ENCODE data around the gene ITIH2.
"Not testable (repeated sequence)": the region's sequence is repeated elsewhere in the genome, so short reads cannot be mapped to it uniquely, and the experiment has no call there.

ITIH2 gene

GRCh38 chr10:7679256-7679655, 23.9 kb upstream of the ITIH2 start:
- no peak for DNase-seq (ENCODE audit: low read depth in 1 of 2, low spot score in 1 of 2)

DNA sequence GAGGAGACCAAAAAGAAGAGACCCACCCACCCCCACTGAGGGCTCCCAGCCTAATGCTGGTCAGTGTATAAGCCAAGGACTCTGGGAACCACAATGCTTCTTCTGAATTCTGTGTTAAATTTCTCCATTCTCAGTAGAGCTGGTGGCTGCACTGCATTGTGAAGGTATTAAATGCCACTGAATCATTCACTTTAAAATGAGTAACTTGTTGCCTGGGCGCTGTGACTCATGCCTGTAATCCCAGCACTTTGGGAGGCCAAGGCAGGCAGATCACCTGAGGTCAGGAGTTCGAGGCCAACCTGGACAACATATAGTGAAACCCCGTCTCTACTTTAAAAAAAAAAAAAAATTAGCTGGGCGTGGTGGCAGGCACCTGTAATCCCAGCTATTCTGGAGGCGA, 23.0 kb upstream of the ITIH2 start:
- in situ Hi-C loops (cut with HindIII; ENCODE audit: low pct_unique_long_range_greater_than_20kb, low sequenced_read_pairs); DNase-seq (ENCODE audit: low read depth in 1 of 2, low spot score in 1 of 2): not testable (repeated sequence)

More at GRCh38 chr10:7679256-7679655, 23.9 kb upstream of the ITIH2 start:
- no peak for TF ChIP-seq JUND (IDR thresholded peaks at IDR 0.05; ENCODE audit: low read depth)
- in situ Hi-C loops (cut with HindIII; ENCODE audit: low pct_unique_long_range_greater_than_20kb, low sequenced_read_pairs): no loop called here

DNA sequence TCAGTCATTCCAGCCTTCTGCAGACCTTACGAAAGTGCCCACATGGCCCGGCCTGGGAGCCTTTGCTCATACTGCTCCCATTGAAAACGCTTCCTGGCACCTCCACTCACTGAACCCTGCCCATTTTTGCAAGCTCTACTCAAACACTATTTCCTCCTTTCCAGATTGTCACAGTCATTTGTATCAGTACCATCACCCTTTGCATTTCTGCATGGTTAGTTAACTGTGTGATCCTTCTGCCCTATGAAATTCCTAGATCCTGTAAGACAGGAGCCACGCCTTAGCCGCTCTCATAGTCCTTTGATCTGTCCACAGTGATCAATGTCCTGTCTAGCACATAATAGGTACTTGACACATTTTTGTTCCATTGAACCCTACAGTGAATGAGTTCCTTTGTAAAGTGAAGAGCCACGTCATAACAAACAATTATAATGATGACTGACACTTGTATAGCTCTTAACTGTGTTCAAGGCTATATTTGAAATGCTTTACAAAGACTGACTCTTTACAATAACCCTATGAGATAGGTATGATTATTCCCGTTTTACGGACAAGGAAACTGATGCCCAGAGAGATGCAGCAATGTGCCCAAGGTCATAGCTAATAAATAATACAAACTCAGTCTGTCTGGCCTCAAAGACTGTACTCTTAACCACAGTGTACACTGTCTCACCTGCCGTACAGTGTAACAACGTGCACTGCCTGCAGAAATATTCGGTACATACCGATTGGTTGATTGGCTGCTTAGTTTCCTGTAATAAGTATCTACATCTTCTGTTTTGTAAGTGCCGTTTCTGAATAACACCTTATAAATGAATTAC, 16.6 kb upstream of the ITIH2 start:
- no peak for TF ChIP-seq JUND (IDR thresholded peaks at IDR 0.05; ENCODE audit: low read depth)
- in situ Hi-C loops (cut with HindIII; ENCODE audit: low pct_unique_long_range_greater_than_20kb, low sequenced_read_pairs): no loop called here
- DNase-seq (ENCODE audit: low read depth in 1 of 2, low spot score in 1 of 2): no peak

DNA sequence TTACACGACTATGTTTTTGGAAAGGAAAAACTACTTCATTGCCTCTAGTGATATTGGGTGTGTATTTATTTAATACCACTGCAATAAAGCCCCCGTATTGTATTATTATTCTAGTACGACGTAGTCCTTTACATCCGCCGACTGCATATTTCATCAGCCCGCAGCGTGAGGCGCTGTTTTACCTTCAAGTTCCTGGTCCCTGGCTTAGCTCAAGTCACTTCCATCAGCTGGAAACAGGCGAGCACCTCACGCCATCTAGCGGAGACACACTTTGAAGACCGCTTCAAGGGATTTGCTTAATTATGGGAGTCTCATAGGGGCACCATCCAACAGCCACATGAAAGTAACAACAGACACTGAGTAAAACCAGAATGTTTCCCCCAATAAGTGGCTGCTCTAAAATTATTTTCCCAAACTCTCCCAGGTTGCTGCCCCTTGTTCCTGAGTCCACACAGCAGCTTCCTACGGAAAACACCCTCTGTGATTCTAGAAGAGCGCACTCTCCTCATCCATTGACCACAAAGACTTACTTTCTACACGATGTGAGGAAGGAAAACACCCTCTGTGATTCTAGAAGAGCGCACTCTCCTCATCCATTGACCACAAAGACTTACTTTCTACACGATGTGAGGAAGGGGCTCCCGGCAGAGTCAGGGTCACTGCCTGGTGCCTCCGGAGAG, 15.7 kb upstream of the ITIH2 start:
- TF ChIP-seq JUND (IDR thresholded peaks at IDR 0.05; ENCODE audit: low read depth): no peak
- DNase-seq (ENCODE audit: low read depth in 1 of 2, low spot score in 1 of 2): peak; percentile 74 to 95
- in situ Hi-C loops (cut with HindIII; ENCODE audit: low pct_unique_long_range_greater_than_20kb, low sequenced_read_pairs): no loop called here

- TF ChIP-seq JUND (IDR thresholded peaks at IDR 0.05; ENCODE audit: low read depth): no peak
- in situ Hi-C loops (cut with HindIII; ENCODE audit: low pct_unique_long_range_greater_than_20kb, low sequenced_read_pairs): no loop called here
- no peak for DNase-seq (ENCODE audit: low read depth in 1 of 2, low spot score in 1 of 2)
Observed at GRCh38 chr10:7689591-7689990, 13.5 kb upstream of the ITIH2 start.

GRCh38 chr10:7690885-7691597, 12.1 kb upstream of the ITIH2 start:
- in situ Hi-C loops (cut with HindIII; ENCODE audit: low pct_unique_long_range_greater_than_20kb, low sequenced_read_pairs): not testable (repeated sequence)

DNA sequence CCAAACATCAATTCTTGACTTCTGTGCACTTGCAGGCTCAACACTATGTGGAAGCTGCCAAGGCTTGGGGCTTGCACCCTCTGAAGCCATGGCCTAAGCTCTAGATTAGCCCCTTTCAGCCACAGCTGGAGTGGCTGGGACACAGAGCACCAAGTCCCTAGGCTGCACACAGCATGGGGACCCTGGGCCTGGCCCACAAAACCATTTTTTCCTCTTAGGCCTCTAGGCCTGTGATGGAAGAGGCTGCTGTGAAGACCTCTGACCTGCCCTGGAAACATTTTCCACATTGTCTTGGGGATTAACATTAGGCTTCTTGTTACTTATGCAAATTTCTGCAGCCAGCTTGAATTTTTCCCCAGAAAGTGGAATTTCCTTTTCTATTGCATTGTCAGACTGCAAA, 10.7 kb upstream of the ITIH2 start:
- in situ Hi-C loops (cut with HindIII; ENCODE audit: low pct_unique_long_range_greater_than_20kb, low sequenced_read_pairs); DNase-seq (ENCODE audit: low read depth in 1 of 2, low spot score in 1 of 2): not testable (repeated sequence)

More at GRCh38 chr10:7690885-7691597, 12.1 kb upstream of the ITIH2 start:
- DNase-seq (ENCODE audit: low read depth in 1 of 2, low spot score in 1 of 2): not testable (repeated sequence)

- in situ Hi-C loops (cut with HindIII; ENCODE audit: low pct_unique_long_range_greater_than_20kb, low sequenced_read_pairs): not testable (repeated sequence)
Observed at GRCh38 chr10:7693194-7693593, 9.9 kb upstream of the ITIH2 start.

GRCh38 chr10:7696545-7696944, 6.6 kb upstream of the ITIH2 start:
- in situ Hi-C loops (cut with HindIII; ENCODE audit: low pct_unique_long_range_greater_than_20kb, low sequenced_read_pairs): no loop called here
- DNase-seq (ENCODE audit: low read depth in 1 of 2, low spot score in 1 of 2): peak; percentile 30 to 82
- no peak for TF ChIP-seq JUND (IDR thresholded peaks at IDR 0.05; ENCODE audit: low read depth)

More at GRCh38 chr10:7693194-7693593, 9.9 kb upstream of the ITIH2 start:
- DNase-seq (ENCODE audit: low read depth in 1 of 2, low spot score in 1 of 2): not testable (repeated sequence)

DNA sequence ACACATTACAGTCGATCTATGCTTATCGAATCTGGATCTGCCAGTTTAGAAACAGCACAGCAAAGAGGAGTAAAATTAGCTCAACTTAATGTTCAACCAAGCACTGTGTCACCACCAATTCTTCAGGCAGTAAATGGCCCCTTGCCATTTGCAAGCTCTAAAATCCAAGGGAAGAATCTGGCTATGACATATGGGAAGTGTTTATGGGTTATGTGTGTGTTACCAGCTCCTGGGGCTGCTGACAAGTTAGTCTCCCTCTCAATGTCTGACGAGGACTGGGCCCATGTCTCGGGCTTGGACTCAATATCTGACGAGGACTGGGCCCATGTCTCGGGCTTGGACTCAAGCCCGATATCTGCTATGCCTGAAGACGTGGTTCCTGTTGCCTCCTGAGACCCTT, 5.7 kb upstream of the ITIH2 start:
- TF ChIP-seq JUND (IDR thresholded peaks at IDR 0.05; ENCODE audit: low read depth): no peak
- in situ Hi-C loops (cut with HindIII; ENCODE audit: low pct_unique_long_range_greater_than_20kb, low sequenced_read_pairs): no loop called here
- DNase-seq (ENCODE audit: low read depth in 1 of 2, low spot score in 1 of 2): no peak

- in situ Hi-C loops (cut with HindIII; ENCODE audit: low pct_unique_long_range_greater_than_20kb, low sequenced_read_pairs): no loop called here
- no peak for TF ChIP-seq JUND (IDR thresholded peaks at IDR 0.05; ENCODE audit: low read depth)
- DNase-seq (ENCODE audit: low read depth in 1 of 2, low spot score in 1 of 2): peak in 1 of 2 experiments; percentile 58
Observed at GRCh38 chr10:7700577-7701125, 2.5 kb upstream of the ITIH2 start.

- TF ChIP-seq JUND (IDR thresholded peaks at IDR 0.05; ENCODE audit: low read depth): no peak
- in situ Hi-C loops (cut with HindIII; ENCODE audit: low pct_unique_long_range_greater_than_20kb, low sequenced_read_pairs): no loop called here
- no peak for DNase-seq (ENCODE audit: low read depth in 1 of 2, low spot score in 1 of 2)
Observed at GRCh38 chr10:7701158-7701742, 1.9 kb upstream of the ITIH2 start.

All from T47D (cell line).